ENCODE measurements around the gene KDSR. TPM values are rescaled to one million over a fixed set of nuclear protein-coding genes. Genes with fewer than 3 reads are reported as not detected.

Gene KDSR
- total and polyA plus RNA-seq, 4 donors, result 11.3 to 37.2 (median 31.4) TPM

DNA sequence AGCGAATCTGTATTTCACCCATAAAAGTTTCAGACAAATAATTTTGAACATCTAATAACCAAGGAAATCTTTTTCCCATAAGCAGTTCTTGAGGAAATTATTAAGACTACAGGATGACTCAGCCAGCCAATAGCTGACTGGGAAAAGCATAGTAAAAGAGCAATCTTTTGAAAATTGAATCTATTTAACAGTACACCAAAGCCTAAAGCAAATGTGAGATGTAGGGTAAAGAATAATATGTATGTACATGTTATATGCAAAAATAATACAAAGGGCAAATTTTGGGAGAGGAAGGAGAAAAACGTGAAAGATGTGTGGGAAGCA, 12.6 kb upstream of the KDSR start (continued):
- TF ChIP-seq ZBTB33 (IDR thresholded peaks at IDR 0.05), result no peak

GRCh38 chr18:63378919-63379638, 12.1 kb upstream of the KDSR start:
- Histone ChIP-seq H3K27ac (ENCODE audit: low read depth in 1 of 2, low read length in 2 of 2) (no peak overlapping the region), H3K9ac (ENCODE audit: low read depth in 1 of 2, low read length in 2 of 2) (no peak overlapping the region), H3K4me1 (ENCODE audit: control insufficient read depth in 4 of 4, insufficient read depth in 4 of 4, low read length in 3 of 4) (peaks cover 0 to 5% (median 3%) of the 10 kb centered on the region in 4 donors), H3K9me3 (ENCODE audit: control insufficient read depth in 4 of 4, low read length in 3 of 4) (peaks cover 0 to 3% (median under 1%) of the 10 kb centered on the region in 4 donors), H3K27me3 (ENCODE audit: control insufficient read depth in 4 of 4, insufficient read depth in 4 of 4, low read length in 3 of 4) (no peaks in the 10 kb centered on the region), H3K4me3 (ENCODE audit: low read depth in 1 of 3, low read length in 3 of 3) (no peak overlapping the region), H3K36me3 (ENCODE audit: control insufficient read depth in 4 of 4, insufficient read depth in 3 of 4, low read depth in 1 of 4, low read length in 3 of 4) (peaks cover 0 to 2% (median 0%) of the 10 kb centered on the region in 4 donors)
- WGBS, result 78% methylated on average over 4 of the region's 4 CpGs
- no peak for TF ChIP-seq JUND (IDR thresholded peaks at IDR 0.05)
- TF ChIP-seq, protein P1, sequence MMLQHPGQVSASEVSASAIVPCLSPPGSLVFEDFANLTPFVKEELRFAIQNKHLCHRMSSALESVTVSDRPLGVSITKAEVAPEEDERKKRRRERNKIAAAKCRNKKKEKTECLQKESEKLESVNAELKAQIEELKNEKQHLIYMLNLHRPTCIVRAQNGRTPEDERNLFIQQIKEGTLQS (IDR thresholded peaks at IDR 0.05), result no peak
- no peak for TF ChIP-seq HNF4A (conservative IDR thresholded peaks at IDR 0.05)
- TF ChIP-seq HNF4G (IDR thresholded peaks at IDR 0.05), result no peak
- TF ChIP-seq SP1 (IDR thresholded peaks at IDR 0.05), result no peak
- no peak for TF ChIP-seq ZBTB33 (IDR thresholded peaks at IDR 0.05)
- TF ChIP-seq TAF1 (conservative IDR thresholded peaks at IDR 0.05), result no peak
- TF ChIP-seq GABPA (IDR thresholded peaks at IDR 0.05 in 1 of 2, conservative IDR thresholded peaks at IDR 0.05 in 1 of 2), result no peak
- no peak for TF ChIP-seq EGR1 (IDR thresholded peaks at IDR 0.05; ENCODE audit: low read depth in 2 of 2)
- TF ChIP-seq NR2F2 (IDR thresholded peaks at IDR 0.05), result no peak
- TF ChIP-seq YY1 (IDR thresholded peaks at IDR 0.05), result no peak
- TF ChIP-seq, protein P2, sequence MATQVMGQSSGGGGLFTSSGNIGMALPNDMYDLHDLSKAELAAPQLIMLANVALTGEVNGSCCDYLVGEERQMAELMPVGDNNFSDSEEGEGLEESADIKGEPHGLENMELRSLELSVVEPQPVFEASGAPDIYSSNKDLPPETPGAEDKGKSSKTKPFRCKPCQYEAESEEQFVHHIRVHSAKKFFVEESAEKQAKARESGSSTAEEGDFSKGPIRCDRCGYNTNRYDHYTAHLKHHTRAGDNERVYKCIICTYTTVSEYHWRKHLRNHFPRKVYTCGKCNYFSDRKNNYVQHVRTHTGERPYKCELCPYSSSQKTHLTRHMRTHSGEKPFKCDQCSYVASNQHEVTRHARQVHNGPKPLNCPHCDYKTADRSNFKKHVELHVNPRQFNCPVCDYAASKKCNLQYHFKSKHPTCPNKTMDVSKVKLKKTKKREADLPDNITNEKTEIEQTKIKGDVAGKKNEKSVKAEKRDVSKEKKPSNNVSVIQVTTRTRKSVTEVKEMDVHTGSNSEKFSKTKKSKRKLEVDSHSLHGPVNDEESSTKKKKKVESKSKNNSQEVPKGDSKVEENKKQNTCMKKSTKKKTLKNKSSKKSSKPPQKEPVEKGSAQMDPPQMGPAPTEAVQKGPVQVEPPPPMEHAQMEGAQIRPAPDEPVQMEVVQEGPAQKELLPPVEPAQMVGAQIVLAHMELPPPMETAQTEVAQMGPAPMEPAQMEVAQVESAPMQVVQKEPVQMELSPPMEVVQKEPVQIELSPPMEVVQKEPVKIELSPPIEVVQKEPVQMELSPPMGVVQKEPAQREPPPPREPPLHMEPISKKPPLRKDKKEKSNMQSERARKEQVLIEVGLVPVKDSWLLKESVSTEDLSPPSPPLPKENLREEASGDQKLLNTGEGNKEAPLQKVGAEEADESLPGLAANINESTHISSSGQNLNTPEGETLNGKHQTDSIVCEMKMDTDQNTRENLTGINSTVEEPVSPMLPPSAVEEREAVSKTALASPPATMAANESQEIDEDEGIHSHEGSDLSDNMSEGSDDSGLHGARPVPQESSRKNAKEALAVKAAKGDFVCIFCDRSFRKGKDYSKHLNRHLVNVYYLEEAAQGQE (IDR thresholded peaks at IDR 0.05), result no peak
- TF ChIP-seq RAD21 (IDR thresholded peaks at IDR 0.05), result no peak
- no peak for TF ChIP-seq FOXA1 (IDR thresholded peaks at IDR 0.05)
- no peak for TF ChIP-seq CTCF (IDR thresholded peaks at IDR 0.05; ENCODE audit: low read depth, low read length, missing input control)
- no peak for TF ChIP-seq MAX (IDR thresholded peaks at IDR 0.05)
- no peak for TF ChIP-seq RXRA (IDR thresholded peaks at IDR 0.05)
- no peak for TF ChIP-seq FOXA2 (IDR thresholded peaks at IDR 0.05)
- DNase-seq (ENCODE audit: low spot score), result no peak

All from liver (tissue), 9 donors.